Measurements from ENCODE around the gene MIA2.

DNA sequence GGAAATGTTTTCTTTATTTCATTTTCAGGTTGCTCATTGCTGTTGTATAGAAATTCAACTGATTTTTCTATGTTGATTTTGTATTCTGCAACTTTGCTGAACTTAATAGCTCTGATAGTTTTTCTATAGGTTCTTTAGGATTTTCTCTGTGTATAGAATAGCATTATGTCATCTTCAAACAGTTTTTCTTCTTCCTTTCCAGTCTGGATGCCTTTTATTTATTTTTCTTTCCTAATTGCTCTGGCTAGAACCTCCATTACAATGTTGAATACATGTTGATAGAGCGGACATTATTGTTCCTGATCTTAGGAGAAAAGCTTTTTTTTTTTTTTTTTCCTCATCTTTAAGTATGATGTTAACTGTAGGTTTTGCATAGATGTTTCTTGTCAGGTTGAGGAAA, 39.2 kb downstream of the MIA2 start:
- no peak for TF ChIP-seq EZH2 (IDR thresholded peaks at IDR 0.05; ENCODE audit: borderline replicate concordance, low read length)
- TF ChIP-seq, protein P1, sequence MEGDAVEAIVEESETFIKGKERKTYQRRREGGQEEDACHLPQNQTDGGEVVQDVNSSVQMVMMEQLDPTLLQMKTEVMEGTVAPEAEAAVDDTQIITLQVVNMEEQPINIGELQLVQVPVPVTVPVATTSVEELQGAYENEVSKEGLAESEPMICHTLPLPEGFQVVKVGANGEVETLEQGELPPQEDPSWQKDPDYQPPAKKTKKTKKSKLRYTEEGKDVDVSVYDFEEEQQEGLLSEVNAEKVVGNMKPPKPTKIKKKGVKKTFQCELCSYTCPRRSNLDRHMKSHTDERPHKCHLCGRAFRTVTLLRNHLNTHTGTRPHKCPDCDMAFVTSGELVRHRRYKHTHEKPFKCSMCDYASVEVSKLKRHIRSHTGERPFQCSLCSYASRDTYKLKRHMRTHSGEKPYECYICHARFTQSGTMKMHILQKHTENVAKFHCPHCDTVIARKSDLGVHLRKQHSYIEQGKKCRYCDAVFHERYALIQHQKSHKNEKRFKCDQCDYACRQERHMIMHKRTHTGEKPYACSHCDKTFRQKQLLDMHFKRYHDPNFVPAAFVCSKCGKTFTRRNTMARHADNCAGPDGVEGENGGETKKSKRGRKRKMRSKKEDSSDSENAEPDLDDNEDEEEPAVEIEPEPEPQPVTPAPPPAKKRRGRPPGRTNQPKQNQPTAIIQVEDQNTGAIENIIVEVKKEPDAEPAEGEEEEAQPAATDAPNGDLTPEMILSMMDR (conservative IDR thresholded peaks at IDR 0.05 in 1 of 2, IDR thresholded peaks at IDR 0.05 in 1 of 2; ENCODE audit: extremely low read depth in 1 of 2, insufficient read depth in 1 of 2, low read depth in 1 of 2, low read length in 2 of 2) = no peak
